Endothelial cell of umbilical vein (primary cell): ENCODE data around the gene HECTD4. TPM values are rescaled to one million over a fixed set of nuclear protein-coding genes. Genes with fewer than 3 reads are reported as not detected.

Experiments
- BruUV-seq: library from RNA; stranded (reverse); fragments of 400-500 nt; replicated peaks from 2 replicates; lab custom pipeline; 2021; lab: Mats Ljungman, UMichigan
- CTCF ChIA-PET: fragments of 300-600, 350-600 bp; sonication (Branson Sonifier 250); formaldehyde crosslinking; loops from one replicate; lab custom pipeline; 2021; ENCODE audit warnings: antibody characterized with exemption, inconsistent platforms; lab: Charles Lee
- POLR2A ChIA-PET: fragments of 300-600, 350-600 bp; sonication (Branson Sonifier 250); formaldehyde crosslinking; loops from one replicate; lab custom pipeline; 2021; ENCODE audit warnings: antibody characterized with exemption, inconsistent platforms; lab: Charles Lee
- DNase-seq: peaks from one replicate; pipeline ENCODE4 v3.0.0-alpha.2; 2011; ENCODE audit warnings: low read depth, low spot score
- FAIRE-seq: peaks from 2 replicates; lab custom pipeline; 2011; peaks lifted over from hg19 to GRCh38; lab: Jason Lieb, UNC
- H2AFZ ChIP-seq: 2 replicates; pipeline ENCODE4 v1.6.0; 2012; ENCODE audit warnings: low read depth, low read length, control low read depth, inconsistent platforms
- H3K27ac ChIP-seq: 2 replicates; pipeline ENCODE4 v1.5.1; 2011; ENCODE audit warnings: low read depth, mild to moderate bottlenecking, control low read depth, low read length, moderate library complexity; ENCODE audit not compliant: insufficient read depth
- H3K27me3 ChIP-seq, 2 experiments: 2 replicates each; pipeline versions ENCODE4 v1.6.0 to v1.6.1; 2011; ENCODE audit warnings: low read length in 2 of 2, mixed read lengths in 1 of 2; ENCODE audit not compliant: control insufficient read depth in 2 of 2, insufficient read depth in 2 of 2
- H3K36me3 ChIP-seq, 2 experiments: 2 replicates in 1 of 2; 3 replicates in 1 of 2; pipeline ENCODE4 v1.5.1; 2011; ENCODE audit warnings: low read length in 2 of 2, mild to moderate bottlenecking in 1 of 2, moderate library complexity in 1 of 2; ENCODE audit not compliant: control insufficient read depth in 2 of 2, insufficient read depth in 2 of 2; ENCODE audit errors: extremely low read depth in 1 of 2
- H3K4me1 ChIP-seq: 3 replicates; pipeline ENCODE4 v1.5.1; 2011; ENCODE audit warnings: mild to moderate bottlenecking, low read length; ENCODE audit not compliant: control insufficient read depth, insufficient read depth; ENCODE audit errors: extremely low read depth
- H3K4me2 ChIP-seq: 2 replicates; pipeline ENCODE4 v1.6.1; 2011; ENCODE audit warnings: low read length, control low read depth, mixed read lengths; ENCODE audit not compliant: insufficient read depth
- H3K4me3 ChIP-seq, 3 experiments: fragments of 200-600 bp in 1 of 3; sonication (generic), shearing (Covaris generic) in 1 of 3; replicated peaks in 1 of 3; 2 replicates each; pipeline ENCODE4 v1.5.1; 2011 to 2016; ENCODE audit warnings: control low read depth in 3 of 3, low read length in 3 of 3, mild to moderate bottlenecking in 2 of 3, inconsistent platforms in 1 of 3, low read depth in 1 of 3, moderate library complexity in 1 of 3; ENCODE audit not compliant: insufficient read depth in 1 of 3
- H3K79me2 ChIP-seq: 2 replicates; pipeline ENCODE4 v1.6.0; 2012; ENCODE audit warnings: low read length, inconsistent platforms; ENCODE audit not compliant: control insufficient read depth, insufficient read depth
- H3K9ac ChIP-seq: replicated peaks from 2 replicates; pipeline ENCODE3; 2011; ENCODE audit warnings: low read length, control low read depth; ENCODE audit not compliant: insufficient read depth; ENCODE audit errors: extremely low read depth
- H3K9me1 ChIP-seq: replicated peaks from 3 replicates; pipeline ENCODE4 v1.6.0; 2011; ENCODE audit warnings: mild to moderate bottlenecking, low read length; ENCODE audit not compliant: control insufficient read depth, insufficient read depth; ENCODE audit errors: extremely low read depth
- H3K9me3 ChIP-seq: replicated peaks from 2 replicates; pipeline ENCODE4 v1.5.1; 2012; ENCODE audit warnings: low read length, inconsistent platforms; ENCODE audit not compliant: control insufficient read depth, insufficient read depth
- H4K20me1 ChIP-seq: replicated peaks from 2 replicates; pipeline ENCODE3; 2011; ENCODE audit warnings: mild to moderate bottlenecking, low read length; ENCODE audit not compliant: control insufficient read depth, insufficient read depth; ENCODE audit errors: extremely low read depth
- CTCF ChIP-seq, 2 donors: IDR thresholded peaks; 1 replicate in 1 of 2; 2 replicates in 1 of 2; pipeline ENCODE4 v1.5.1; 2011; ENCODE audit warnings: low read length in 2 of 2, mild to moderate bottlenecking in 2 of 2, moderate library complexity in 2 of 2, control low read depth in 1 of 2, inconsistent platforms in 1 of 2, low read depth in 1 of 2; ENCODE audit not compliant: insufficient read depth in 1 of 2; ENCODE audit errors: extremely low read depth in 1 of 2
- EZH2 ChIP-seq: IDR thresholded peaks from 2 replicates; pipeline ENCODE4 v1.6.1; 2012; ENCODE audit warnings: borderline replicate concordance, low read depth, mild to moderate bottlenecking, moderate library complexity, low read length, inconsistent platforms; ENCODE audit not compliant: severe bottlenecking
- FOS ChIP-seq: IDR thresholded peaks from 2 replicates; pipeline ENCODE4 v1.6.1; 2011; ENCODE audit warnings: mild to moderate bottlenecking, low read length, moderate library complexity, borderline replicate concordance; ENCODE audit not compliant: insufficient read depth
- GATA2 ChIP-seq: IDR thresholded peaks from 2 replicates; pipeline ENCODE4 v1.7.0; 2011; ENCODE audit warnings: low read depth, mild to moderate bottlenecking, moderate library complexity, mixed read lengths, low read length; ENCODE audit not compliant: insufficient read length, insufficient read depth
- JUN ChIP-seq: IDR thresholded peaks from 2 replicates; pipeline ENCODE4 v1.6.1; 2011; ENCODE audit warnings: borderline replicate concordance, low read depth; ENCODE audit not compliant: insufficient read length, insufficient read depth
- MAX ChIP-seq: IDR thresholded peaks from 2 replicates; pipeline ENCODE4 v1.6.1; 2011; ENCODE audit not compliant: insufficient read depth, insufficient read length
- MYC ChIP-seq: IDR thresholded peaks from one replicate; pipeline ENCODE4 v1.6.1; 2011; ENCODE audit warnings: mild to moderate bottlenecking, low read depth, low read length
- POLR2A ChIP-seq: IDR thresholded peaks from 2 replicates; pipeline ENCODE4 v1.6.1; 2012; ENCODE audit warnings: low read depth, mild to moderate bottlenecking, control low read depth, low read length
- POLR2AphosphoS5 ChIP-seq: IDR thresholded peaks from 2 replicates; pipeline ENCODE4 v1.6.1; 2012; ENCODE audit warnings: low read depth, mild to moderate bottlenecking, control low read depth, low read length, moderate library complexity; ENCODE audit not compliant: insufficient read depth
- dilution Hi-C: fragments of 300-500 bp; cut with MboI; formaldehyde crosslinking; loops from one replicate; pipeline ENCODE4 v1.15.0; 2019; ENCODE audit warnings: low sequenced_read_pairs; ENCODE audit not compliant: extremely low pct_ligation_motif_present
- intact Hi-C: fragments of 100-400 bp; cut with micrococcal nuclease; formaldehyde crosslinking; loops from one replicate; pipeline ENCODE4 v1.10.0; 2022
- polyA plus RNA-seq, 4 experiments: library from polyadenylated mRNA; depleted of rRNA in 3 of 4; stranded (reverse) in 3 of 4; unstranded in 1 of 4; fragments of >200 nt; gene quantifications; 2 replicates each; pipeline versions ENCODE4 v1.2.1 to v1.2.3, GENCODE V29; 2011 to 2012; ENCODE audit warnings: missing spikeins in 1 of 4
- total RNA-seq: library from RNA; stranded (reverse); gene quantifications from 2 replicates; pipeline ENCODE4 v1.2.3, GENCODE V29; 2021

HECTD4 gene
- total and polyA plus RNA-seq, 2 donors (not counting 3 experiments of a cell fraction or from before 2014, with no cell fraction given) = 9.7 to 47.7 TPM

GRCh38 chr12:112258926-112259325, 123.3 kb downstream of the HECTD4 start:
- Histone ChIP-seq H3K4me1 (no peaks in the 10 kb centered on the region), H3K36me3 (peaks cover 0 to 7% of the 10 kb centered on the region in 2 experiments), H3K79me2 (no peaks in the 10 kb centered on the region), H3K9me3 (no peaks in the 10 kb centered on the region), H3K4me2 (no peak overlapping the region), H3K9ac (no peak overlapping the region), H4K20me1 (no peaks in the 10 kb centered on the region), H3K4me3 (no peak overlapping the region), H3K9me1 (no peaks in the 10 kb centered on the region), H3K27me3 (no peaks in the 10 kb centered on the region), H3K27ac (no peak overlapping the region), H2AFZ (no peak overlapping the region)
- DNase-seq = no peak
- TF ChIP-seq GATA2 = no peak
- TF ChIP-seq MYC = no peak
- no peak for TF ChIP-seq POLR2A
- no peak for TF ChIP-seq CTCF (IDR thresholded peaks at IDR 0.05; ENCODE audit: extremely low read depth in 1 of 2, insufficient read depth in 1 of 2, low read depth in 1 of 2, low read length in 2 of 2)
- intact Hi-C loops = no loop called here
- no peak for FAIRE-seq
- ChIA-PET CTCF (interaction anchor here (1.0 to 1.6 kb wide), 2 partner anchors 15 to 129 kb away, joined by 3 to 5 read pairs; no protein-coding TSS in a partner anchor), POLR2A (no interaction called here)
- dilution Hi-C loops = no loop called here
- no TSS peak for BruUV-seq

GRCh38 chr12:112256780-112257179, 125.5 kb downstream of the HECTD4 start:
- no peak overlapping the region for H3K4me3 ChIP-seq
- peaks cover 3 to 4% of the 10 kb centered on the region in 2 experiments for H3K36me3 ChIP-seq
- H3K79me2 ChIP-seq = no peaks in the 10 kb centered on the region
- no peak overlapping the region for H3K9ac ChIP-seq
- FAIRE-seq = no peak
- dilution Hi-C loops = no loop called here
- no peaks in the 10 kb centered on the region for H3K9me3 ChIP-seq
- CTCF ChIA-PET = interaction anchor here (1.0 kb wide), 1 partner anchor 130 kb away, joined by 3 read pairs; no protein-coding TSS in a partner anchor
- intact Hi-C loops = no loop called here
- H2AFZ ChIP-seq = no peak overlapping the region
- no peaks in the 10 kb centered on the region for H3K9me1 ChIP-seq
- H3K4me2 ChIP-seq = no peak overlapping the region
- POLR2A ChIA-PET = no interaction called here
- H4K20me1 ChIP-seq = no peaks in the 10 kb centered on the region
- DNase-seq = no peak
- H3K27me3 ChIP-seq = no peaks in the 10 kb centered on the region
- H3K4me1 ChIP-seq = no peaks in the 10 kb centered on the region
- TF ChIP-seq JUN (no peak), FOS (no peak), EZH2 (no peak), CTCF (IDR thresholded peaks at IDR 0.05; ENCODE audit: extremely low read depth in 1 of 2, insufficient read depth in 1 of 2, low read depth in 1 of 2, low read length in 2 of 2) (no peak), POLR2A (no peak), MAX (no peak), MYC (no peak), POLR2AphosphoS5 (no peak), GATA2 (no peak)
- no TSS peak for BruUV-seq
- H3K27ac ChIP-seq = no peak overlapping the region
